ENCODE results near the gene HSH2D. TPM values are rescaled to one million over a fixed set of nuclear protein-coding genes. Genes with fewer than 3 reads are reported as not detected.
"Not testable (repeated sequence)": the region's sequence is repeated elsewhere in the genome, so short reads cannot be mapped to it uniquely, and the experiment has no call there.

Gene HSH2D
- total RNA-seq, 3 donors from 2014 or later: 8.6 to 23.0 (median 21.5) TPM

- H3K36me3 ChIP-seq (ENCODE audit: low read depth): peaks cover 6% of the 10 kb centered on the region
- ATAC-seq: no peak
Measured at GRCh38 chr19:16098821-16099220, 44.7 kb upstream of the HSH2D start.

DNA sequence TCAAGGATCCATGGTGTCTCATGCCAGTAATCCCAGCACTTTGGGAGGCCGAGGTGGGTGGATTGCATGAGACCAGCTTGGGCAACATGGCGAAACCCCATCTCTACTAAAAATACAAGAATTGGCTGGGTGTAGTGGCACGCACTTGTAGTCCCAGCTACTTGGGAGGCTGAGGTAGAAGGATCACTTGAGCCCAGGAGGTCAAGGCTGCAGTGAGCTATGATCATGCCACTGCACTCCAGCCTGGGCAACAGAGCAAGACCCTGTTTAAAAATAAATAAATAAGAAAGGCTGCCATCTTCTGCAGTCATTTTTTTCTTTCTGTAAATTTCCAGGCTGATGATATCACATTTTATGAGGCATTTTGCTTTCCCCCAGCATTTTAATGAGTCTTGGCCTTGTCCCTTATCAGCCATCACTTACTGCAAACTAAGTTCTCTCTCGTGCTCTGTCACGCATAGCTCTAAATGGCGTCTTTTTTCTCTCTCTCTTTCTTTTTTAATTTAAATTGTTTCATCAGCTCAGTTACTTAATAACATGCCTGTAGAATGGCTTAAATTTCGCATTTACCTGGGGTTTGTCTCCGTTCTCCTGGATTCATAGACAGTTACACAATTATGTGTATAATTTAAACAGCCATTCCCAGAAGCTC, 44.0 kb upstream of the HSH2D start:
- intact Hi-C loops (cut with DNase I, micrococcal nuclease); ATAC-seq: not testable (repeated sequence)

More at GRCh38 chr19:16098821-16099220, 44.7 kb upstream of the HSH2D start:
- Histone ChIP-seq H3K4me1 (ENCODE audit: low read depth) (peaks cover 23% of the 10 kb centered on the region), H3K4me3 (no peak overlapping the region), H3K9me3 (no peaks in the 10 kb centered on the region)
- intact Hi-C loops (cut with DNase I, micrococcal nuclease): no loop called here
- TF ChIP-seq, protein P1, sequence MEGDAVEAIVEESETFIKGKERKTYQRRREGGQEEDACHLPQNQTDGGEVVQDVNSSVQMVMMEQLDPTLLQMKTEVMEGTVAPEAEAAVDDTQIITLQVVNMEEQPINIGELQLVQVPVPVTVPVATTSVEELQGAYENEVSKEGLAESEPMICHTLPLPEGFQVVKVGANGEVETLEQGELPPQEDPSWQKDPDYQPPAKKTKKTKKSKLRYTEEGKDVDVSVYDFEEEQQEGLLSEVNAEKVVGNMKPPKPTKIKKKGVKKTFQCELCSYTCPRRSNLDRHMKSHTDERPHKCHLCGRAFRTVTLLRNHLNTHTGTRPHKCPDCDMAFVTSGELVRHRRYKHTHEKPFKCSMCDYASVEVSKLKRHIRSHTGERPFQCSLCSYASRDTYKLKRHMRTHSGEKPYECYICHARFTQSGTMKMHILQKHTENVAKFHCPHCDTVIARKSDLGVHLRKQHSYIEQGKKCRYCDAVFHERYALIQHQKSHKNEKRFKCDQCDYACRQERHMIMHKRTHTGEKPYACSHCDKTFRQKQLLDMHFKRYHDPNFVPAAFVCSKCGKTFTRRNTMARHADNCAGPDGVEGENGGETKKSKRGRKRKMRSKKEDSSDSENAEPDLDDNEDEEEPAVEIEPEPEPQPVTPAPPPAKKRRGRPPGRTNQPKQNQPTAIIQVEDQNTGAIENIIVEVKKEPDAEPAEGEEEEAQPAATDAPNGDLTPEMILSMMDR (IDR thresholded peaks at IDR 0.05): no peak
- DNase-seq: no peak

GRCh38 chr19:16100524-16100923, 43.0 kb upstream of the HSH2D start:
- Histone ChIP-seq H3K4me3 (no peak overlapping the region), H3K9me3 (no peaks in the 10 kb centered on the region), H3K4me1 (ENCODE audit: low read depth) (peaks cover 20% of the 10 kb centered on the region), H3K36me3 (ENCODE audit: low read depth) (peaks cover 6% of the 10 kb centered on the region)
- TF ChIP-seq, protein P1 (IDR thresholded peaks at IDR 0.05): no peak
- DNase-seq (peak in 1 of 3 donors; percentile 20), ATAC-seq (no peak)
- intact Hi-C loops (cut with DNase I, micrococcal nuclease): no loop called here

More for the DNA sequence above, 44.0 kb upstream of the HSH2D start:
- peaks cover 18% of the 10 kb centered on the region for H3K4me1 ChIP-seq (ENCODE audit: low read depth)
- not testable (repeated sequence) for H3K36me3 ChIP-seq (ENCODE audit: low read depth); DNase-seq; H3K9me3 ChIP-seq; H3K4me3 ChIP-seq

DNA sequence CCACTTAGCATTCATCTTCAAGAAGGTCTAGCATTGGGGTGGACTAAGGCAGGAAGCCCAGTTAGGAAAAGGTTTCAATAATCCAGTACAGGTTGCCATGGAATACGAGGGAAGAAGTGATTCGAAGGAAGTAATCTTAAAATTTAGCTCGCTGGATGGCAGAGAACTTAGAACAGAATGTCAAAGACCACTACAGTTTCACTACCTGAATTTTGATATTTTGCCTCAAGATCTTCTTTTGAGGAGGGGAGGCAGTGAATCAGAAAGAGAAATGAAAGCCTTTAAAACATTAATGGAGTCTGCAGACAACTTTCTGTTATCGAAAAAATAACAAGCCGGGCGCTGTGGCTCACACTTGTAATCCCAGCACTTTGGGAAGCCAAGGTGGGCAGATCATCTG, 38.8 kb upstream of the HSH2D start:
- no peak overlapping the region for H3K4me3 ChIP-seq
- TF ChIP-seq, protein P1 (IDR thresholded peaks at IDR 0.05): no peak
- intact Hi-C loops (cut with DNase I, micrococcal nuclease): no loop called here
- H3K36me3 ChIP-seq (ENCODE audit: low read depth): peaks cover 6% of the 10 kb centered on the region
- H3K9me3 ChIP-seq: no peaks in the 10 kb centered on the region
- ATAC-seq: no peak
- H3K4me1 ChIP-seq (ENCODE audit: low read depth): peaks cover 10% of the 10 kb centered on the region
- no peak for DNase-seq

GRCh38 chr19:16106121-16106520, 37.4 kb upstream of the HSH2D start:
- Histone ChIP-seq H3K4me1 (ENCODE audit: low read depth) (peaks cover 10% of the 10 kb centered on the region), H3K9me3 (no peaks in the 10 kb centered on the region), H3K4me3 (no peak overlapping the region), H3K36me3 (ENCODE audit: low read depth) (peaks cover 6% of the 10 kb centered on the region)
- intact Hi-C loops (cut with DNase I, micrococcal nuclease): no loop called here
- TF ChIP-seq, protein P1 (IDR thresholded peaks at IDR 0.05): no peak
- DNase-seq: peak in 1 of 3 donors; percentile 62
- peak; percentile 92 for ATAC-seq

- Histone ChIP-seq H3K4me1 (ENCODE audit: low read depth) (peaks cover 32% of the 10 kb centered on the region), H3K4me3 (peak within 1 kb of the TSS; percentile 63), H3K9me3 (no peaks in the 10 kb centered on the region), H3K36me3 (ENCODE audit: low read depth) (peaks cover 5% of the 10 kb centered on the region)
- TF ChIP-seq, protein P1 (IDR thresholded peaks at IDR 0.05): peak; percentile 99
- peak; percentile 95 for ATAC-seq
- DNase-seq: peak; percentile 99 to 100 (median 100)
- intact Hi-C loops (cut with DNase I, micrococcal nuclease): loop anchor here in 1 of 2 donors (10.0 kb wide), 1 partner anchor 47 kb away; no protein-coding TSS in a partner anchor
Measured at GRCh38 chr19:16111160-16111908, 32.2 kb upstream of the HSH2D start, which contains the start of gene RAB8A. TSS of gene RAB8A (plus strand) at chr19:16111889. CDS start at chr19:16111902, 13 bp downstream.

Measured in mucosa of descending colon (tissue), 3 donors.